H54 (cell line): ENCODE data around the gene DPF3.

Source experiments
- DNase-seq: peaks from one replicate; pipeline ENCODE4 v3.0.0; 2011; ENCODE audit warnings: low spot score, mixed read lengths; ENCODE audit not compliant: insufficient read length
- FAIRE-seq: peaks from 3 replicates; lab custom pipeline; 2011; peaks lifted over from hg19 to GRCh38; lab: Jason Lieb, UNC
- POLR2A ChIP-seq: IDR thresholded peaks from 2 replicates; pipeline ENCODE4 v1.6.1; 2011; ENCODE audit warnings: low read depth, mild to moderate bottlenecking, low read length

Gene DPF3

DNA sequence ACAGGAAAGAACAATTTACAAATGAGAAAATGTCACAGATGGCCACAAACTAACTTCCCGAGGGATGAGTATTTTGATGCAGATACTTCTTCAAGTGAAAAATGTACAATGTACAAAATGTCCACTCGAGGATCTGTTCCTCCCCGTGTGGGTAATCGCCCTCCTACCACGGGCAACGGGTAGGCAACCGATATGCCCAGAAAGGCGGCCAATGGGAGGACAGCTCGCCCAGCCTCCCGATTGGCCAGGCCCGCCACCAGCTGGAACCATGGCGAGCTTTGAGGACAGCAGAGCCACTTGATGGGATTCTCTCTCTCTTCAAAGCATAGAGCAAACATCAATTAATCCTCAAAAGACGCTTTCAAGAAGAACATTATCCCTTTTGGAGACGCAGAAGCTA lies 42.3 kb downstream of the DPF3 start:
- FAIRE-seq (no peak), DNase-seq (no peak)
- no peak for TF ChIP-seq POLR2A

GRCh38 chr14:72850360-72850759 lies 43.5 kb downstream of the DPF3 start:
- no peak for TF ChIP-seq POLR2A
- DNase-seq: no peak
- FAIRE-seq: no peak

GRCh38 chr14:72849222-72849621 lies 44.7 kb downstream of the DPF3 start:
- DNase-seq (no peak), FAIRE-seq (no peak)
- TF ChIP-seq POLR2A: no peak

- no peak for TF ChIP-seq POLR2A
- FAIRE-seq: no peak
Measured at GRCh38 chr14:72847721-72848120, 46.2 kb downstream of the DPF3 start.

DNA sequence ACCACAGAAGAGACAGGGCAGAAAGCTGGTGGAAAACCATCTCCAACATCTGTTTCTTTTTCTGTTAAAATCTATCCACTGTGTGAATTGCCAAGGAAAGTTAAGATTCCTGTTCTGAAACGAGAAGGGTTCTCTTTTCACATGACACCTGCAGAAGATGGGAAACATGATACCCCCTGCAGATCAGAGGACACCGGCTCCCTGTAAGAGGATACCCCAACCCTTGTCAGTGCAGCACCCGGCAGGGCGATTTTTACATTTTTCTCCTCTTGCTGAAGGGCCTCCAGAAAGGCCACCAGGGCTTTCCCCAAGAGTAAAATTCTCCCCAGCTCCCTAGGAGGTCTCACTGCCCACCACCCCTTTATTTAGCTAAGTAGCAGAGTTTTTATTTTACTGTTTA lies 48.2 kb downstream of the DPF3 start:
- no peak for TF ChIP-seq POLR2A
- FAIRE-seq (no peak), DNase-seq (no peak)

More at GRCh38 chr14:72847721-72848120, 46.2 kb downstream of the DPF3 start:
- no peak for DNase-seq

DNA sequence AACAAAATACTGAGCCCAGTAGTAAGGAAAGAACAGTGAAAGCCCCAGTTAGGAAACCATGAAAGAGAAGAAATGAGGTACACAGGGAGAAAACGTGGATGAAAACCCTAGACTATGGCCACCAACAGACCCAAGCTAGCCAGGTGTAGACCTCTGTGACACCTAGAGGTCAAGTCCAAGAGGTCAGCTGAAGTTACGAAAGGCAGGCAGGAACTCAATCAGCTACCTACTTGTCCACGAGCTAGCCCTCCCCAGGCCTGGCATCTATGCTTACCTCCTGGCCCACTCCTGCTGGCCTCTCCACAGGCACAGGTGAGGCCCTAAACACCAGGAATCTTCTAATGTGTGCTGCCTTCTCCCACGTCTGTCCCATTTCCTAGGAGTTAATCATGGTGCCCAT lies 48.7 kb downstream of the DPF3 start:
- FAIRE-seq (no peak), DNase-seq (no peak)
- no peak for TF ChIP-seq POLR2A

GRCh38 chr14:72844524-72844923 lies 49.4 kb downstream of the DPF3 start:
- no peak for TF ChIP-seq POLR2A
- no peak for DNase-seq
- FAIRE-seq: no peak

GRCh38 chr14:72839753-72840607 lies 53.9 kb downstream of the DPF3 start:
- TF ChIP-seq POLR2A: no peak
- FAIRE-seq: no peak
- DNase-seq: no peak

- TF ChIP-seq POLR2A: no peak
- DNase-seq (no peak), FAIRE-seq (no peak)
Measured at GRCh38 chr14:72839351-72839750, 54.5 kb downstream of the DPF3 start.

- FAIRE-seq: no peak
- TF ChIP-seq POLR2A: no peak
- DNase-seq: no peak
Measured at GRCh38 chr14:72836085-72836484, 57.8 kb downstream of the DPF3 start.

- TF ChIP-seq POLR2A: no peak
- FAIRE-seq (no peak), DNase-seq (no peak)
Measured at GRCh38 chr14:72833174-72833573, 60.7 kb downstream of the DPF3 start.

GRCh38 chr14:72830786-72831594 lies 62.9 kb downstream of the DPF3 start:
- FAIRE-seq: no peak
- TF ChIP-seq POLR2A: no peak
- DNase-seq: no peak

DNA sequence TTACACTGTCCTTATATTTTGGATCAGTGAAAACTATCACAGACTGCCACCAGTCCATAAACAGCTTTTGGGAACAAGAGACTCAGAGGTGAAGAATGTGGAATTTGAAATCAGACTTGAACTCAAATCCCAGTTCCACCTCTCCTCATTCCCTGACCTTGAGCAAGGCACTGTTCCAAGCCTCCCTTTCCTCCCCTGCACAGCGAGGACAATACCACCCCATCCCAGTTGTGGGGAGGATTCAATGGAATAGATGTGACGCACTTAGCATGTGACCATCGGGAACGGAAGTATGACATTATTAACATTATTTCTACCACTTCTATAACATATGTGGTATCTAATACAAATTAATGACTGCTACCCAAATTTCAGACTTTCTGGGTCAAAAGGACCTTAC lies 63.5 kb downstream of the DPF3 start:
- no peak for FAIRE-seq
- no peak for TF ChIP-seq POLR2A
- no peak for DNase-seq

DNA sequence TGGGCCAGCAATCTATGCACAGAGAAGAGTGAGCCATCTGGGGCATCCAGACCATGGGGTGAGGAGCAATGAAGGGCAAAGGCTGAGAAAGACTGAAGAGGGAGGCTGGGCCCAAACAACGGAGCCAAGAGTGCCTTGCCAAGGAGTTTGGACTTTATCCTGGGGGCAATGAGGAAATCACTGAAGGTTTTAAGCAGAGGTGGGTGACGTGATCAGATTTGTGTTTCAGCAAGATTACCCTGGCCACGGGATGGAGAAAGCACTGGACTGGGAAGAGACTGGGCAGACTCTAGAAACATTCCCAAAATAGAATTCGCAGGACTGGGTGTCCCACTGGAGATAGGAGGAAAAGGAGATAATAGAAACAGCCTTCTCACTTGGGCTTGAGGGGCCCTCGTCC lies 65.3 kb downstream of the DPF3 start:
- TF ChIP-seq POLR2A: no peak
- FAIRE-seq: no peak
- no peak for DNase-seq
